ENCODE results near the gene CLDN14.

DNA sequence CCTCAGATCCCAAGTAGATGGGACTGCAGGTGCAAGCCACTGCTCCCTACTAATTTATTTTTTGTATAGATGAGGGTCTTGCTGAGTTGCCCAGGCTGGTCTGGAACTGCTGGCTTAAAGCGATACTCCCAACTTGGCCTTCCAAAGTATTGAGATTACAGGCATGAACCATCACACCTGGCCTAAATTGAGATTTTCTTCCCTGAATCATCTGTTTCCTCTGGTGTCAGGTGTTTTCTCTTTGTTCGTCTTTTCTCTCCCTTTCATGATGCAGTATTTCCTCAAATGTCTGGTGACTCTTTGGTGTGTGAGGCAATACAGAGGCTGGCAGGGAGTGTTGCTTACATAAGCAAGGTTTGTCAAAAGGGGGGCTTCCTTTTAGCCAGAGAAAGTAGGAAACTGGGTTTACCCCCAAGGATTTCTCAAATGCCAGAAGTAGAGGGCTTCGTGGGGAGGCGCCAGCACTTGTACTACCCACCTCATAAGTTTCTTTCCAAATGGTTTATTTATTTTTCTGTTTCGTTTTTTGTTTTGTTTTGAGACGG is 27.6 kb downstream of the CLDN14 start:
- TF ChIP-seq, protein P1, sequence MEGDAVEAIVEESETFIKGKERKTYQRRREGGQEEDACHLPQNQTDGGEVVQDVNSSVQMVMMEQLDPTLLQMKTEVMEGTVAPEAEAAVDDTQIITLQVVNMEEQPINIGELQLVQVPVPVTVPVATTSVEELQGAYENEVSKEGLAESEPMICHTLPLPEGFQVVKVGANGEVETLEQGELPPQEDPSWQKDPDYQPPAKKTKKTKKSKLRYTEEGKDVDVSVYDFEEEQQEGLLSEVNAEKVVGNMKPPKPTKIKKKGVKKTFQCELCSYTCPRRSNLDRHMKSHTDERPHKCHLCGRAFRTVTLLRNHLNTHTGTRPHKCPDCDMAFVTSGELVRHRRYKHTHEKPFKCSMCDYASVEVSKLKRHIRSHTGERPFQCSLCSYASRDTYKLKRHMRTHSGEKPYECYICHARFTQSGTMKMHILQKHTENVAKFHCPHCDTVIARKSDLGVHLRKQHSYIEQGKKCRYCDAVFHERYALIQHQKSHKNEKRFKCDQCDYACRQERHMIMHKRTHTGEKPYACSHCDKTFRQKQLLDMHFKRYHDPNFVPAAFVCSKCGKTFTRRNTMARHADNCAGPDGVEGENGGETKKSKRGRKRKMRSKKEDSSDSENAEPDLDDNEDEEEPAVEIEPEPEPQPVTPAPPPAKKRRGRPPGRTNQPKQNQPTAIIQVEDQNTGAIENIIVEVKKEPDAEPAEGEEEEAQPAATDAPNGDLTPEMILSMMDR (IDR thresholded peaks at IDR 0.05 in 4 of 5, conservative IDR thresholded peaks at IDR 0.05 in 1 of 5) = no peak
- TF ChIP-seq POLR2A (IDR thresholded peaks at IDR 0.05) = no peak

All from gastrocnemius medialis (tissue), 4 donors.